Natural killer cell (primary cell): ENCODE measurements around the gene PRRG1. TPM values are rescaled to one million over a fixed set of nuclear protein-coding genes. Genes with fewer than 3 reads are reported as not detected.
"Not testable (repeated sequence)": the region's sequence is repeated elsewhere in the genome, so short reads cannot be mapped to it uniquely, and the experiment has no call there.

Source experiments
- ATAC-seq, 3 donors: fragments of 150-1000 bp in 2 of 3; fragments of 200-7000 bp in 1 of 3; cut with Tn5 transposase; 1 replicate in 1 of 3; 2 replicates in 2 of 3; pipeline ENCODE4 v1.10.0; 2021; ENCODE audit warnings: mild to moderate bottlenecking in 2 of 3, moderate library complexity in 2 of 3
- DNase-seq, 2 donors: peaks; one replicate each; pipeline versions ENCODE4 v3.0.0 to v3.0.0-alpha.2; 2013 to 2021; ENCODE audit warnings: mixed read lengths in 1 of 2
- H3K27ac ChIP-seq: one replicate; pipeline ENCODE4 v1.5.1; 2013; ENCODE audit warnings: mild to moderate bottlenecking, low read length
- H3K27me3 ChIP-seq: one replicate; pipeline ENCODE4 v1.6.1; 2013; ENCODE audit warnings: low read length; ENCODE audit not compliant: control insufficient read depth, insufficient read depth
- H3K36me3 ChIP-seq: one replicate; pipeline ENCODE4 v1.6.1; 2013; ENCODE audit warnings: low read length; ENCODE audit not compliant: control insufficient read depth, insufficient read depth
- H3K4me1 ChIP-seq: one replicate; pipeline ENCODE4 v1.6.1; 2013; ENCODE audit warnings: low read length; ENCODE audit not compliant: control insufficient read depth, insufficient read depth
- H3K4me3 ChIP-seq: one replicate; pipeline ENCODE4 v1.5.1; 2013; ENCODE audit warnings: low read length
- H3K9me3 ChIP-seq: one replicate; pipeline ENCODE4 v1.6.1; 2013; ENCODE audit warnings: low read length; ENCODE audit not compliant: control insufficient read depth, insufficient read depth
- H3K27ac Mint-ChIP-seq, 2 donors: one replicate each; pipeline ENCODE4 v1.8.0; 2022; ENCODE audit warnings: mild to moderate bottlenecking in 2 of 2, mixed read lengths in 2 of 2, moderate library complexity in 1 of 2
- H3K27me3 Mint-ChIP-seq, 2 donors: one replicate each; pipeline ENCODE4 v1.8.0; 2022; ENCODE audit warnings: low read depth in 2 of 2, mixed read lengths in 2 of 2
- H3K36me3 Mint-ChIP-seq: one replicate; pipeline ENCODE4 v1.8.0; 2022; ENCODE audit warnings: mixed read lengths
- H3K4me1 Mint-ChIP-seq, 2 donors: one replicate each; pipeline ENCODE4 v1.8.0; 2022; ENCODE audit warnings: mixed read lengths in 2 of 2
- H3K4me3 Mint-ChIP-seq: one replicate; pipeline ENCODE4 v1.8.0; 2022; ENCODE audit warnings: mild to moderate bottlenecking, moderate library complexity, mixed read lengths
- H3K9me3 Mint-ChIP-seq, 2 donors: one replicate each; pipeline ENCODE4 v1.8.0; 2022; ENCODE audit warnings: mixed read lengths in 2 of 2
- WGBS: methylation state at CpG from one replicate; pipeline ENCODE4 v1.1.7; 2013; ENCODE audit warnings: missing lambda C conversion rate; ENCODE audit not compliant: insufficient coverage; 5-methylcytosine and 5-hydroxymethylcytosine counted together
- intact Hi-C: fragments of 100-400 bp; cut with micrococcal nuclease; formaldehyde crosslinking; loops from one replicate; pipeline ENCODE4 v1.14.2; 2022
- total RNA-seq, 4 donors: library from RNA; stranded (reverse); fragments of 120-200 nt in 1 of 4; gene quantifications; one replicate each; pipeline versions ENCODE4 v1.2.3 to v1.2.4, GENCODE V29; 2013 to 2022
- TF ChIP-seq, protein P1 (sequence below): fragments of 200-600 bp; IDR thresholded peaks from one replicate; pipeline ENCODE4 v1.8.0; 2022; ENCODE audit warnings: antibody characterized with exemption

The PRRG1 gene
- total RNA-seq, 3 donors from 2014 or later (not counting 1 experiment from before 2014, with no cell fraction given) = not detected

GRCh38 chrX:37420756-37421155 lies 71.6 kb downstream of the PRRG1 start:
- TF ChIP-seq, protein P1, sequence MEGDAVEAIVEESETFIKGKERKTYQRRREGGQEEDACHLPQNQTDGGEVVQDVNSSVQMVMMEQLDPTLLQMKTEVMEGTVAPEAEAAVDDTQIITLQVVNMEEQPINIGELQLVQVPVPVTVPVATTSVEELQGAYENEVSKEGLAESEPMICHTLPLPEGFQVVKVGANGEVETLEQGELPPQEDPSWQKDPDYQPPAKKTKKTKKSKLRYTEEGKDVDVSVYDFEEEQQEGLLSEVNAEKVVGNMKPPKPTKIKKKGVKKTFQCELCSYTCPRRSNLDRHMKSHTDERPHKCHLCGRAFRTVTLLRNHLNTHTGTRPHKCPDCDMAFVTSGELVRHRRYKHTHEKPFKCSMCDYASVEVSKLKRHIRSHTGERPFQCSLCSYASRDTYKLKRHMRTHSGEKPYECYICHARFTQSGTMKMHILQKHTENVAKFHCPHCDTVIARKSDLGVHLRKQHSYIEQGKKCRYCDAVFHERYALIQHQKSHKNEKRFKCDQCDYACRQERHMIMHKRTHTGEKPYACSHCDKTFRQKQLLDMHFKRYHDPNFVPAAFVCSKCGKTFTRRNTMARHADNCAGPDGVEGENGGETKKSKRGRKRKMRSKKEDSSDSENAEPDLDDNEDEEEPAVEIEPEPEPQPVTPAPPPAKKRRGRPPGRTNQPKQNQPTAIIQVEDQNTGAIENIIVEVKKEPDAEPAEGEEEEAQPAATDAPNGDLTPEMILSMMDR = no peak
- no peak overlapping the region for H3K4me3 Mint-ChIP-seq
- no peaks in the 10 kb centered on the region for H3K9me3 Mint-ChIP-seq
- peaks cover 0 to 4% of the 10 kb centered on the region in 2 donors for H3K27me3 Mint-ChIP-seq
- 93% methylated on average over 2 of the region's 3 CpGs for WGBS
- DNase-seq (no peak), ATAC-seq (no peak)
- Histone ChIP-seq H3K27me3 (no peaks in the 10 kb centered on the region), H3K4me1 (no peaks in the 10 kb centered on the region), H3K36me3 (no peaks in the 10 kb centered on the region), H3K27ac (no peak overlapping the region), H3K9me3 (no peaks in the 10 kb centered on the region), H3K4me3 (no peak overlapping the region)
- H3K27ac Mint-ChIP-seq = no peak overlapping the region
- intact Hi-C loops = no loop called here
- no peaks in the 10 kb centered on the region for H3K4me1 Mint-ChIP-seq
- no peaks in the 10 kb centered on the region for H3K36me3 Mint-ChIP-seq

DNA sequence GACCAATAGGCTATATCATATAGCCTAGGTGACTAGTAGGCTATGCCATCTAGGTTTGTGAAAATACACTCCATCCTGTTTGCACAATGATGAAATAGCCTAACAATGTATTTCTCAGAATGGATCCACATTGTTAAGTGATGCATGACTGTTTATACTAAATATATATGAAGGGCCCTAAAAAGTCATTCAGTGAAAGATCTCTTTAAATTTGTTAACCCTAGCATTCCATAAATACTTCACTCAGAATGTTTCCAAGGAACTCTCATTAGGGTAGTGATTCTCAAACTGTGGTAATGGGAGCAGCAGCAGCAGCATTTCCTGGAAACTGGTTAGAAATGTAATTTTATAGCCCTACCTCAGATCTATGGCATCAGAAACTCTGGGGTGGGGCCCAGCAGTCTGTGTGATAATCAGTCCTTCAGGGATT lies 74.9 kb downstream of the PRRG1 start:
- Mint-ChIP-seq H3K27me3 (peaks cover 0 to 4% of the 10 kb centered on the region in 2 donors), H3K27ac (no peak overlapping the region), H3K36me3 (no peaks in the 10 kb centered on the region), H3K4me1 (no peaks in the 10 kb centered on the region), H3K9me3 (no peaks in the 10 kb centered on the region), H3K4me3 (no peak overlapping the region)
- no peaks in the 10 kb centered on the region for H3K4me1 ChIP-seq
- H3K4me3 ChIP-seq = no peak overlapping the region
- no peaks in the 10 kb centered on the region for H3K27me3 ChIP-seq
- DNase-seq = no peak
- no peak overlapping the region for H3K27ac ChIP-seq
- no peaks in the 10 kb centered on the region for H3K9me3 ChIP-seq
- H3K36me3 ChIP-seq = no peaks in the 10 kb centered on the region
- ATAC-seq = no peak
- TF ChIP-seq, protein P1 = no peak
- intact Hi-C loops = no loop called here

GRCh38 chrX:37425370-37425769 lies 76.2 kb downstream of the PRRG1 start:
- no peaks in the 10 kb centered on the region for H3K4me1 ChIP-seq
- Mint-ChIP-seq H3K27me3 (peaks cover 0 to 4% of the 10 kb centered on the region in 2 donors), H3K9me3 (peaks cover 0 to 4% of the 10 kb centered on the region in 2 donors), H3K36me3 (no peaks in the 10 kb centered on the region), H3K4me1 (no peaks in the 10 kb centered on the region), H3K27ac (no peak overlapping the region), H3K4me3 (no peak overlapping the region)
- no peaks in the 10 kb centered on the region for H3K9me3 ChIP-seq
- WGBS = no CpG with 5 or more reads among the region's 1 CpG
- H3K27me3 ChIP-seq = no peaks in the 10 kb centered on the region
- intact Hi-C loops = no loop called here
- DNase-seq (no peak), ATAC-seq (no peak)
- H3K4me3 ChIP-seq = no peak overlapping the region
- H3K36me3 ChIP-seq = no peaks in the 10 kb centered on the region
- TF ChIP-seq, protein P1 = no peak
- no peak overlapping the region for H3K27ac ChIP-seq

GRCh38 chrX:37428962-37429361 lies 79.8 kb downstream of the PRRG1 start:
- H3K4me3 ChIP-seq, H3K27ac Mint-ChIP-seq, DNase-seq, H3K4me1 ChIP-seq, H3K36me3 ChIP-seq, H3K4me1 Mint-ChIP-seq, H3K9me3 ChIP-seq, H3K27ac ChIP-seq, ATAC-seq, H3K27me3 Mint-ChIP-seq, H3K4me3 Mint-ChIP-seq, H3K36me3 Mint-ChIP-seq, H3K9me3 Mint-ChIP-seq, intact Hi-C loops, H3K27me3 ChIP-seq: not testable (repeated sequence)
- WGBS = 89% methylated on average over 2 of the region's 2 CpGs
